ENCODE data around the gene GPR161.

DNA sequence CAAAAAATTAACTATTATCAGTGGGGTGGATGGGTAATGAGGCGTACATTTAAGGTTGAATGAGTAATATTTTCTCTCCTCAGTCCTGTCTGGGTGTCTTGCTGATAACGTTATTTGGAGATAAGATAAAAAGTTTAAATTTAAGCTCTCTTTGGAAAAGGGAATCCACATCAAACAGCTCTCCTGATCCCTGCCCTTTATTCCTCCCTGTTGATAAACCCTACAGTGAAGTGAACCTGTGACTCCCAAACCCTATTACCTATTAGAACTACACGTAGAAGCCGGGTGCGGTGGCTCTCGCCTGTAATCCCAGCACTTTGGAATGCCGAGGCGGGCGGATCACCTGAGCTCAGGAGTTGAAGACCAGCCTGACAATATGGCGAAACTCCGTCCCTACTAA is 9.9 kb upstream of the GPR161 start:
- TF ChIP-seq GABPA (IDR thresholded peaks at IDR 0.05; ENCODE audit: low read depth, low read length) (no peak), GABPA (CRISPR knock-in tag; IDR thresholded peaks at IDR 0.05; ENCODE audit: low read depth) (no peak), DPF2 (CRISPR knock-in tag; IDR thresholded peaks at IDR 0.05; ENCODE audit: borderline replicate concordance, low read depth) (no peak), NR2C2 (CRISPR knock-in tag; IDR thresholded peaks at IDR 0.05; ENCODE audit: borderline replicate concordance) (no peak), POLR2A (IDR thresholded peaks at IDR 0.05; ENCODE audit: insufficient read depth in 1 of 2, low read depth in 2 of 2, low read length in 2 of 2) (no peak), ZNF780A (CRISPR knock-in tag; IDR thresholded peaks at IDR 0.05) (no peak), NFIC (IDR thresholded peaks at IDR 0.05; ENCODE audit: low read length) (no peak)
